Glomerular visceral epithelial cell (primary cell): Measurements from ENCODE around the gene SLC16A5.
A peak's percentile ranks its signal among the peaks of the same experiment; 100 is the strongest.
"Not testable (repeated sequence)": the region's sequence is repeated elsewhere in the genome, so short reads cannot be mapped to it uniquely, and the experiment has no call there.

Experiments
- DNase-seq: peaks from one replicate; pipeline ENCODE4 v3.0.0-alpha.2; 2016; ENCODE audit errors: extremely low spot score

The SLC16A5 gene, protein sequence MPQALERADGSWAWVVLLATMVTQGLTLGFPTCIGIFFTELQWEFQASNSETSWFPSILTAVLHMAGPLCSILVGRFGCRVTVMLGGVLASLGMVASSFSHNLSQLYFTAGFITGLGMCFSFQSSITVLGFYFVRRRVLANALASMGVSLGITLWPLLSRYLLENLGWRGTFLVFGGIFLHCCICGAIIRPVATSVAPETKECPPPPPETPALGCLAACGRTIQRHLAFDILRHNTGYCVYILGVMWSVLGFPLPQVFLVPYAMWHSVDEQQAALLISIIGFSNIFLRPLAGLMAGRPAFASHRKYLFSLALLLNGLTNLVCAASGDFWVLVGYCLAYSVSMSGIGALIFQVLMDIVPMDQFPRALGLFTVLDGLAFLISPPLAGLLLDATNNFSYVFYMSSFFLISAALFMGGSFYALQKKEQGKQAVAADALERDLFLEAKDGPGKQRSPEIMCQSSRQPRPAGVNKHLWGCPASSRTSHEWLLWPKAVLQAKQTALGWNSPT

DNA sequence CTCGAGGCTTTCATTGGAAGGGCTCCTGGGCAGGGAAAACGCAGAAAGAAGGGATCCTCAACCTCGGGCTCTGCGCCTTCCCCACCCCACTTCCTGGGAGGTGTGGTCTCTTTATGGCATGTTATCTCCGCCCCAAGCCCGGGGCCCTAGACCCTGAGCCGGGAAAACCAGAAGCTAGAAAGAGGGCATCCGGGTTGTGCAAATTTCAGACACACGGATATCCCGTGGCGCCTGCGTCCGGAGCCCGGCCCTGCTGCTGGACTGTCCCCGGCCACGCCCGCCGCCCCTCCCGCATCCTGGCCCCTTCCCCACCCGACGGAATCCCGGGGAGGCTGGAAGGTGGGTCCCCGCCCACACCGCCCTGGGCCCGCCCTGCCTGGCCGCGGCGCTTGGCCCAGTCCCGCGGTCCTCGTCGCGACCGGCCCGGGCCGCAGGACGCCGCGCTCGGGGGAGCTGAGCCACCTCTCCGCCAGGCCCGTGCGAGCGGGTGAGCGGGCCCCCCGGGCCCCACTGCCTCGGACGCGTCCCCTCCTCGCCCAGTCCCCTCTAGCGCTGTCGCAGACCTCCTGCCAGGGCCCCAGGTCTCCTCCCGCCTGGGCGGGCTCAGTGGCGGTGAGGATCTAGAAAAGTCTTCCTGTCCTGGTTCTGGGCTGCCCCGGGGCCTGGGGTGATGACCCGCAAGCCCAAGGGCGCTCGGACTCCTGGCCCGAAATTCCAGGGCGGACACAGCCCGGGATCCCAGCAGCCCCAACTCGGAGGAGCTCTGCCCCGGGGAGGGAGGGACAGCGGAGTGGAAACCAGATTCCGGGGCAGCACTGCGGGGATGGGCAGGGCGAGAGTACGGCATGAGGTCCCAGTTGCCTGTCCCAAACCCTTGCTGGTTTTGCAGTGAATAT, at the start of gene SLC16A5:
SLC16A5 (plus strand) TSS at position 397 of the 896 bp plus-strand sequence. CDS start 5,683 bp downstream, outside the sequence.
- peak; percentile 95 for DNase-seq

DNA sequence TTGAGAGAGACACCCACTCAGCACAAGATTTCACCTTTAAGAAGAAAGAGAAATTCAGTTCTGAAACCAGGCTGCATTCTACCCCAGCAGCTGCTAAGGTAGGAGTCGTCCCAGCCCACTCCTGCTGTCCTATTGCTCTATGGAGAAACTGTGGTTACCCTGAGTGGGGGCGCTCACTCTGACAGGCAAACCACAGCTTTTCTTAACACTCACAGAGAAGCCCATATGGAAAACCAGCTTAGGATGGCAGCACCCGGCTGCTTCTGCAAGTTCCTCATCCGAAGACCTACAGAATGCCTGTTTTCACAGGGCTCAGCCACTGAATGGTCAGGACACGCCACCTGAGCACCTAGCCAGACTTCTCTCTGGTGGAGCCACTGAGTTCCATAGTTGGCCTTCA, 48.5 kb upstream of the SLC16A5 start:
- no peak for DNase-seq

DNA sequence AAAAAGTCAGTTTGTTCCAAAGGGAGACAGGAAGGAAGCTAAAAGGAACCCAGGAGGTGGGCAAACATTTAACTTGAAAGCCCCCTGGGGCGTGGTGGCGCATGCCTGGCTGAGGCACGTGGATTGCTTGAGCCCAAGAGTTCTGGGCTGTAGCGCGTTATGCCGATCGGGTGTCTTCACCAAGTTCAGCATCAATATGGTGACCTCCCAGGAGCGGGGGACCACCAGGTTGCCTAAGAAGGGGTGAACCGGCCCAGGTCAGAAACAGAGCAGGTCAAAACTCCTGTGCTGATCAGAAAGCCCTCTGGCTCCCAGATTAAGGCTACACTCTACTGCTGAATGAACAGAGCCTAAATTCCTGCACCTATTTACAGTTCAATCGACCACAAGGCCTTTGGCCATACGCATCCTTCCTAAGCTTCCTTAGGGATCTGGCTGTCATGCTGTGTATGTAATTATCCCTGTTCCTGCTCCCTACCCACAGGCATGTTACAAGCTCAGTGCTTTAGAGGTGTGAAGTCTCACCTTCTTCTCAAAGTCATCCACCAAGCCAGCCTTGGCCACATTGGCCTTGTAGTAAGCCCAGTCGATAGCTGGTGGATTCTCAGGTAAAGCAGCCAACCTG, 46.0 kb upstream of the SLC16A5 start:
- no peak for DNase-seq

DNA sequence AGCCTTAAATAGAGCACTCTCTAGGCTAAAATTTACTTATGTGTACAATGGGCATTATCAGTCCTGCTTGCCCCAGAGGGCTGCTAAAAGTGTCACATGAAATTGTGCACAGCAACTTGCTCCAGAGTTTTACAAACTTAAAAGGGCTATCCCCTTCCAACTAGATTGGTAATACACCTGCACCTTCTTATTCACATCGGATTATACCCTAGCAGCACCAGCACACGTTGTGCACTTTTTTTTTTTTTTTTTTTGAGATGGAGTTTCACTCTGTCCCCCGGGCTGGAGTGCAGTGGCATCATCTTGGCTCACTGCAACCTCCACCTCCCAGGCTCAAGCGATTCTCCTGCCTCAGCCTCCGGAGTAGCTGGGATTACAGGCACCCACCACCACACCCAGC, 44.0 kb upstream of the SLC16A5 start:
- DNase-seq: not testable (repeated sequence)

DNA sequence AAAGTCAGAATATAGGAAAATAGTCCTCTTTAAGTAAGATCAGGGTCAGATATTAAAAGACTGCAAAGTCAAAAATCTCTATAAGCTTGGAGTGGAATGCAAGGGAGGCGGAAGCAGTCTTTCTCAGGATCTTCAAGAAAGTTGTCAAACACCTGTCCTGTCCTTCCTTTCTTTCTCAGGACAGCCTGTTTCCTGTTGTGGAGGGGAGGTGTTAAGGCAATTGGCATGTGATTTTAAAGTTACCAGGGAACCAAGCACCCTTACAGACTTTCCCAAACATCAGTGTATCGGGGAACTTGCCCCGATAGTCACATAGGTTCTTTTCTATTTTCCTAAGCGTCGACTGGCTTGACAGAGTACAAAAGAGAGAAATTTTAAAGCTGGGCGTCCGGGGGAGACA, 43.0 kb upstream of the SLC16A5 start:
- no peak for DNase-seq

DNA sequence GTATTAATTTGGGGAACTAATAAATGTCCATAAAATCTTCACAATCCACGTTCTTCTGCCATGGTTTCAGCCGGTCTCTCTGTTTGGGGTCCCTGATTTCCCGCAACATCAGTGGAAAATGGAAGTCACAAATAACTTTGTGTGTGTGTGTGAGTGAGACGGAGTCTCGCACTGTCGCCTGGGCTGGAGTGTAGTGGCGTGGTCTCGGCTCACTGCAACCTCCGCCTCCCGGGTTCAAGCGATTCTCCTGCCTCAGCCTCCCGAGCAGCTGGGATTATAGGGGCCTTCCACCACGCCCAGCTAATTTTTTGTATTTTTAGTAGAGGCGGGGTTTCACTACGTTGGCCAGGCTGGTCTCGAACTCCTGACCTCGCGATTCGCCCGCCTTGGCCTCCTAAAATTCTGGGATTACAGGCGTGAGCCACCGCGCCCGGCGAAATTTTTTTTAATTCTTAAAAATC, 41.8 kb upstream of the SLC16A5 start:
- not testable (repeated sequence) for DNase-seq

DNA sequence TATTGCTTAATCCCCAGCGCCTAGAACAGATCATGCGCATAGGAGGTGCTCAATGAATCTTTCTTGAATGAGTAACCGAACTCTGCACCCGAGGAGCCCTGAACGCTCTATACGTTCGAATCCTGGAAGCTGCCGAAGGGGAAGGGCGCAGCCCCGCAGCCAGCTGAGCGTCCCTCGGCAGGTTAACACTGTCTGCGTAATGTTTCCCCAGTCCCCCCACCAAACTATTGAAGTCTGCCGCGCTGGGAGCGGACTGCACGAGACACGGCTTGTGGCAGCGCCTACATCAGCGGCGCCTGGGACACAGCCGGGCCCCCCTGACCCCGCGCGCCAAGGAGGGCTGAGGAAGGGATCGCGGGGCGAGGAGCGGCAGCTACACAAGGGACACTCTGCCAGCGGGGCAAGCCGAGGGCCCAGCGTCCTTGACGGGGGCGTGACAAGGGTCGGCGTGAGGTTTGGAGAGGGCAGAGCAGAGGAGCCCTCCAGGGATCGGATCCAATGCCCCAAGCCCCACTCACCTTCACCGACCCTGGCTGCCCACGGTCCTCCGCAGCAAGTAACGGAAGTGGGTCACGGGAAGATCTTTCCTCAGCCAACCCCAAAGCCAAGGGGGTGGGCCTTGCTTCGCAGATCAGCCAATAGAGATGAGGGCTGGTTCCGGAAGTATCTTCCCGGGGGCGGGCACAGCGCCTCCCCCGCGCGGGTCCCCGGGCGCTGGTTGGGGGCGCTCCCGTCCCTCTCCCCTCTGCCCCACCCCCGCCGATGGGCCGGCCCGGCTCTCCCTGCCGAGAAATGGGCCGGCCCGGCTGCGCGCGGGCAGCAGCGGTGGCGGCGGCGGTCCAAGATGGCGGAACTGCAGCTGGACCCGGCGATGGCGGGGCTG, 41.1 kb upstream of the SLC16A5 start, which contains the start of the genes ATP5PD and KCTD2:
ATP5PD (minus strand) TSS at position 563 of the 883 bp plus-strand sequence. CDS start 4,319 bp downstream, outside the sequence.
KCTD2 (plus strand) TSS at position 819 of the 883 bp plus-strand sequence; CDS start at position 845, 26 bp downstream.
- peak; percentile 97 for DNase-seq

DNA sequence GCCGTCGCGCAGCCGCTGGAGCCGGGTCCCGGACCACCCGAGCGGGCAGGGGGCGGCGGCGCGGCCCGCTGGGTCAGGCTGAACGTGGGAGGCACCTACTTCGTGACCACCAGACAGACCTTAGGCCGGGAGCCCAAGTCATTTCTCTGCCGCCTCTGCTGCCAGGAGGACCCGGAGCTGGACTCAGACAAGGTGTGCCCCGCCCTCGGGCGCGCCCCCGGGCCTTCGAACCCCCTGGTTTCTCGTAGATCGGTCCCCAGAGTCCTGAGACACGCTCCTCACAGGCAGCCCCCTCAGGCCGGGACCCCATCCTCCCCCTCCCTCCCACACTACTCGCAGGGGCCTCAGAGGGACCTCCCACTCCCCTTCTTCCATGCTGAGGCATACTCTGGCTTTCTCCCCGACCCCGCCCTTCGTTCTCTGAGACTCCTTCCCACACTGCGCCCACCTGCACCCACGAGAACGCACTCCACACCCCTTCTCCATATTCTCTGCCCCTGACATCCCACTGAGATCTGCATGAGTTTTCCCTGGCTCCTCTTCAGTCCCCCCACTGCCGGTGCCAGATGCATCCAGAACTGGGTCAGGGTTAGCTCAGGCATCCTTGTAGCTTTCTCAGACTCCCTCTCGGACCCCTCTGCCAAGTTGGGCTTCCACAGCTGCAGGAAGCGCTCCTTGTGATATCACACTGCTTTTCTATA, 40.2 kb upstream of the SLC16A5 start:
- peak; percentile 18 for DNase-seq

DNA sequence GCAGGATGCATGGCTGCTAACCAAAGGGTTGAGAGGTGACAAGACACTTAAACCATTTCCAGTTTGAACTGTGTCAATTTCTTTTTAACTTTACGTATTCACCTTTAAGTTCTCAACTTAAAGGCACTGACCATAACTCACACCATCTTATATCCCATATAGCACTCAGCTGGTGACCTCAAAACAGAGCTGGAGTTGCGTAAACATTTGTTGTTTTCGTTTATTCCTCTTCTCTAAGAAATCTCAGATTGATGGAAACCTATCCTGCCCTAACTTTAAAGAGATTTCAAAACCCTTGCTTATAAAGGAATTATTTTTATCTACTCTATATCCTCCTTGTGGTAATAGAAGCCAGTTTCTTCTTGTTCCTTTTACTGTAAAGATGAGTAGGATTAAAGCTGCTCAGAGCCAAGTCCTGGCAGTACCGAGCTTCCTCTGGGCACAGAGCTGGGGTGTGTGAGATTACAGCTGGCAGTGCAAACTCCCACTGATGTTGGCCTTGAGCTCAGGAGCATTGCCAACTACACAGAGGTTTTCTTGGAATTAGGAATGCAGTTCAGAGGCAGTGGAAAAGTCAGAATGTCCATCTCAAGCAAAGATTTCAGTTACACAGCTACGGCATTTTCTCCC, 39.4 kb upstream of the SLC16A5 start:
- no peak for DNase-seq

DNA sequence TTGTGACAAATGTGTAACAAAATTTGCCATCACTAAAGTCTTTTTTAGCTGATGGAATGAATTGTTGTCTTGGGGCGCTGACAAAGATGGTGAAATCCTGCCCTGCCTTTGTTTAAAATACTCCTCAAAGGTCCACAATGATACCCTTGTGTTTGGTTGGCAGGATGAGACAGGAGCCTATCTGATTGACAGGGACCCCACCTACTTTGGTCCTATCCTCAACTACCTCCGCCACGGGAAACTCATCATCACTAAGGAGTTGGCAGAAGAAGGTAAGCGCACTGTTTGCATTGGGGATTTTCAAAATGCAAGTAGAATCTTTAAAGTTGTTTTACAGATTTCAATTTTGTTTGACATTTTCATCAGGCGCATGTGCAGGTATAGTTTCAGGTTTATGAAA, 38.7 kb upstream of the SLC16A5 start:
- no peak for DNase-seq

DNA sequence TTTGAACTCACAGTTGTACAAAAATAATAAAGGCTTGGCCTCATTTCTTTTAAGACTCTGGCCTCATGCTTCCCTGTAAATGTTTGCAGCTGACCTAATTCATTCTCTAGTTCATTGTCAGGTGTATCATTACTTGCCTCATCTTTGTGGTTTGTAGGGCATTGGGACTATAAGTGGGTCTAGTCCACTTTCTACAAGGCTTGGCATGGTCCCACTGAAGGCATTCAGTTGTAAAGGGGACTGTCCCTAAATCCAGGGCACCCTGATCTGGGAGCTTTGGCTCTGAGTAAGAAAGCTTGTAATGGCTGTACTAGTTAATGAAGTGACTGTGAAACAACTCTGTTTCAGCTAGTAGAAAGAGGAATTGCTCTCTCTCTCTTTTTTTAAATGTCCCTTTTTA, 38.0 kb upstream of the SLC16A5 start:
- DNase-seq: no peak

DNA sequence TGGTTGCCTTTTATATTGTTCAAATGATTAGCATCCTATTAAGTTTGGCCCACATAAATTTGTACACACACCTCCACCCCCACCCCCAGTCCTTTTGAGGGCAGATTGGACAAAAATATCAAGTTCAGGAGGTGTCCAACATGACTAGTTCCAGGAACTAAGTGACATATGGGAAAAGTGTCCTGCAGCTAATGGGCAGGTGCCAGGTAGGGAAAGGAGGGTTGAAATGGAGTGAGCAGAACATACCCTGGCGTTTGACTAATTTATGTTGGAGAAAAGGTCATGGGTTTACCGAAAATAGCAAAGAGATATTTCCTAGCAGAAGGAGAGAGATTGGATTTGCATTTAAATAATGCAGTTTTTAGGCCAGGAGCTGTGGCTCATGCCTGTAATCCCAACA, 35.8 kb upstream of the SLC16A5 start:
- no peak for DNase-seq

DNA sequence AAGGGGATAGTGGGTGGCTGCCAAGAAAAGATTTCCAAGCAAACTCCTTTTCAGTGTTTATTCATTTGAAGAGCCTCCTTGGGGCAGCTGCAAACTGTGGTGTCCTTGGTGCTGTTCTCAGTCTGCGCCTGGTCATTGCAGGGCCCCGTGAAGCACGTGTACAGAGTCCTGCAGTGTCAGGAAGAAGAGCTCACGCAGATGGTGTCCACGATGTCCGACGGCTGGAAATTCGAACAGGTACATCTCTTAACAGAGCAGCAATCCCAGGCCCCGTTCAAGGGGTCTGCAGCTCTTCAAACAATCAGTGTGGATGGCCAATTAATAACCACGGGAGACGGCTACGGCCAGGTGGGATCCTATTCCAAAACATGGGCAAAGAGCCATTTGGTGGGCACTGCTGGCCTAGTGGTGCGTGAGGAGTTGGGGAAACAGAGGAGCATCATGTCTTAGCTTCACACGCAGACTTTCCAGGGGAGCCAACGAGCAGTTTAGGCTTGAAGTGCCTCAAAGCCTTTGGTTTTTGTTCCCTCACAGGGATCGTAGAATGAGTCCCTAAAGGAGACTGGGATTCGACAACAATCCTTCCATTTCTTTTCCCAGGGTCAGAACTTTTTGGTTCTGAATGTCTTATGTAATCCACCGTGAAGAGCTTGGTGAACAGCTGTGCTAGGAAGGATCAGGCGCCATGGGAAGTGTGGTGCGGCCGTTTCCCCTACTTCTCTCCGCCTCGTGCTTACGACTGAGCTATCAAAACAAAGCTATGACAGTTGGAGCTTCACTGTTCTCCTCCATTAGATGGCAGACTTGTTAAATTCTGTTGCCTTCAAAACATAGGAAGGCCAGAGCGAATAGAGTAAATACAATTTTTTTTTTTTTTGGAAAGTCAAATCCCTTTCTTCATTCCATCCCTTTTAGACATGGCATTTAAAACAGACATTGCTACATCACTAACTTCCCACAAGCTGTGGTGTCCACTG, 28.1 kb upstream of the SLC16A5 start:
- DNase-seq: peak; percentile 17

DNA sequence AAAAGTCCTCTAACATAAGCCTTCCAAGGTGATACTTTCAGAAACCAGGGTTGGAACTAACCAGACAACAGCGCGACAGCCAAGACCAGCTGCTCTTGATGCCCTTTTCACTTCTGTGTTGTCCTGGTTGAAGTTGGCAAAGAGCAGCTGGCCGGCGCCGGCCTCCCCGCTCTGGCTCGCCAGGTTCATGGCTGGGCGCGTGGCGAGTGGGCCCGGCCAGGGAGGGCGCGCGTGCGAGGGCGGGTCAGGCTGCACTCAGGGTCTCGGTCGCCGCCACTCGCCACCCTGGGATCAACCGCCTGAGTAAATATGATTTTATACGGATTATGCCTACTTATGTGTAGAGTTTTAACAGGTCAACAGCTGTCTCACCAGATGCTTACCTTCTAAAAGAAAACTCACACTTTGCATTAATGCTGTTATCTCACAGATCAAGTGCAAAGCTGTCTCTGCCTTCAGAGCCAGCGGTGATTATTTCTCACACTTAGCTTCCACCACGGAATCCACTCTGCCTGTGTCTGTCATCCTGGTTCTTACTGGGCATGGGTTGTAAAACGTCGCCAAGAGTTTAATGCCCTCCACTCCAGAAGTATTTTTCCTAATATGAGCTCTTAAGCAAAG, 27.2 kb upstream of the SLC16A5 start:
- DNase-seq: no peak

DNA sequence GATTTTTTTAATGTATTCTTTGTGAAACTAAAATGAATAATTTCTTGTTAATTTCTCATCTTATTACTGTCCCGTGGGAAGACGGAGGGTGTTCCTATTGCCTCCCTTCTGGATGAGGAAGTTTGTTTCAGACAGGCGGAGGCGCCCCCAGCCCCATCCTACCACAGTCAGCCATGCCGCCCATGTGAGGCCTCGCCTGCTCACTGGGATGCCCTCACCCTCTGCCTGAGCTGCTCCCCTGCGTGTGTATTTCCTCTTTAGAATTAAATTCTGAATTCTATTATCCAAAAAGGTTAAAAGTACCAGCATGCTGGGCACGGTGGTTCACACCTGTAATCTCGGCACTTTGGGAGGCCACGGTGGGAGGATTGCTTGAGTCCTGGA, 26.7 kb upstream of the SLC16A5 start:
- no peak for DNase-seq

DNA sequence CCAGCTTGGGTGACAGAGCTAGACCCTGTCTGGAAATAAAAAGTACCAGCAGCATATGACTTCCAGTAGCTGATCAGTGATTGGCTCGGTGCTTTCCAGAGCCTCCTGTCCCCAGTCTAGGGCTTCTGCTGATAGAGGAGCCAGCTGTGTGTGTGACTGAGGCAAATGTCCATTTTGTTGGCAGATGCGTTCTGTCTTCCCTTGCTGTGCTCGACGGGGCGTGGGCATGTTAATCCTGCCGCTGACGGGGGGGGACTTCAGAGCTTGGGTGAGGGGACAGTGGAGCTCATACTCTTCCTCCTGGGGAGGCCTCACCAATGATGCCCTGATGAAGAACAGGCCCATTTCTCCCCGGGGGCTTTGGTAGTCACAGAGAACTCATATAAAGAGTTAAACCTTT, 26.1 kb upstream of the SLC16A5 start:
- DNase-seq: no peak

DNA sequence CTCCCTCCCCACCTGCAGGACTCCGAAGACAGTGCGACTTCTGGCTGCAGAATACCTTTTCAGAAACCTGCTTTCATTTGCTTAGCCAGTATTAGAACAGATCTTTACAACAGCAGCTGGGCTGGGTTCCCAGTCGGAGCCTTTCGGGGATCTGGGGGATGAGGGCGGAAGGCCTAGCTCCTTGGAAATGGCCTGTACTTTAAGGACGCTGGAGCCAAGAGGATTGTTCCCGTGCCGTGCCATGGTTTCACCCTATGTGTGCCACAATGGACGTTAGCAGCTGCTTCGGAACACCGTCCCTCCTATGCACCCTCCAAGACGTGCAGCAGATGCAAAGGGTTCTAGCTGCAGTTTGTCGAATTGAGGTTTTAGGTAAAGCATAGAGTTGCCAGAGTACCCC, 24.6 kb upstream of the SLC16A5 start:
- no peak for DNase-seq

DNA sequence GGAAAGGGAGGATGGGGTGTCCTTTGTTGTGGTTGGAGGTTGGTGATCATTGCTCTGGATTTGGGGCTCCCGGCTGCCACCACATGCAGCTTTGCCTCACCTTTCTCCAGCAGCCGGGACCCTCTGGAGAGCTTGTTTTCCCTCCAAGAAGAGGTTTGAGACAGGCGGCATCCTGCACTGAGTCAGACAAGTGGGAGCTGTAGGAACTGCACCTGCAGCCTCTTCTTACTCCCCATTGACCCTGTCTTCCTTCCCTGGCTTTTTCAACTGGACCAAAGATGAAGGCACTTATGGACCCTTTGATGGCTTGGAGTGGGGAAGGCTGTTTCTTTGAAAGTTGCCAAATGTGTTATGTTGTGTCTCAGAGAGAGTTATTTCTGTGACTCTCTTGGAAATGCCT, 24.1 kb upstream of the SLC16A5 start:
- DNase-seq: no peak
